Spleen (tissue), 11 donors: ENCODE results near the gene OR51M1. TPM values are rescaled to one million over a fixed set of nuclear protein-coding genes. Genes with fewer than 3 reads are reported as not detected.

Source experiments
- DNase-seq: peaks from one replicate; pipeline ENCODE4 v3.0.0-alpha.2; 2020
- H3K27ac ChIP-seq, 8 donors: fragments of 200-600 bp; sonication (generic) in 7 of 8; 1 replicate in 4 of 8; 2 replicates in 4 of 8; pipeline versions ENCODE4 v1.5.0 to v1.8.0; 2016 to 2021; ENCODE audit warnings: inconsistent platforms in 4 of 8, mild to moderate bottlenecking in 4 of 8, moderate library complexity in 1 of 8
- H3K27me3 ChIP-seq, 7 donors: fragments of 200-600 bp; sonication (generic) in 6 of 7; replicated peaks in 1 of 7; 1 replicate in 4 of 7; 2 replicates in 3 of 7; pipeline versions ENCODE4 v1.5.0 to v1.8.0; 2016 to 2021; ENCODE audit warnings: inconsistent platforms in 3 of 7, mild to moderate bottlenecking in 1 of 7
- H3K36me3 ChIP-seq, 6 donors: fragments of 200-600 bp; sonication (generic) in 5 of 6; 1 replicate in 4 of 6; 2 replicates in 2 of 6; pipeline versions ENCODE4 v1.5.0 to v1.8.0; 2016 to 2021; ENCODE audit warnings: inconsistent platforms in 2 of 6
- H3K4me1 ChIP-seq, 6 donors: fragments of 200-600 bp; sonication (generic) in 5 of 6; 1 replicate in 3 of 6; 2 replicates in 3 of 6; pipeline versions ENCODE4 v1.5.0 to v1.8.0; 2016 to 2021; ENCODE audit warnings: inconsistent platforms in 3 of 6
- H3K4me3 ChIP-seq, 8 donors: fragments of 200-600 bp; sonication (generic) in 7 of 8; 1 replicate in 4 of 8; 2 replicates in 4 of 8; pipeline versions ENCODE4 v1.5.0 to v1.8.0; 2016 to 2021; ENCODE audit warnings: inconsistent platforms in 4 of 8, mild to moderate bottlenecking in 4 of 8, moderate library complexity in 2 of 8
- H3K9me3 ChIP-seq, 8 donors: fragments of 200-600 bp; sonication (generic) in 7 of 8; 1 replicate in 4 of 8; 2 replicates in 4 of 8; pipeline versions ENCODE4 v1.5.0 to v1.8.0; 2016 to 2021; ENCODE audit warnings: inconsistent platforms in 4 of 8
- CTCF ChIP-seq, 11 experiments: fragments of 200-600 bp in 7 of 11; fragments of 450-650 bp in 4 of 11; sonication (generic) in 4 of 11; IDR thresholded peaks in 8 of 11; conservative IDR thresholded peaks in 3 of 11; 1 replicate in 7 of 11; 2 replicates in 4 of 11; pipeline versions ENCODE4 v1.4.0 to v1.8.0; 2016 to 2021; ENCODE audit warnings: antibody characterized with exemption in 11 of 11, inconsistent platforms in 4 of 11, mild to moderate bottlenecking in 1 of 11
- POLR2A ChIP-seq, 3 donors: fragments of 450-650 bp; IDR thresholded peaks; one replicate each; pipeline ENCODE4 v1.5.1; 2017; ENCODE audit warnings: antibody characterized with exemption in 3 of 3, mild to moderate bottlenecking in 1 of 3
- POLR2AphosphoS5 ChIP-seq, 3 donors: sonication (generic); formaldehyde crosslinking; IDR thresholded peaks; one replicate each; pipeline ENCODE4 v1.5.1; 2017; ENCODE audit warnings: antibody characterized with exemption in 3 of 3
- WGBS, 5 donors: extraction: QIAGEN DNeasy Blood & Tissue Kit in 3 of 5; methylation state at CpG; one replicate each; pipeline versions ENCODE4 v1.1.5 to v1.1.7; 2013 to 2018; 5-methylcytosine and 5-hydroxymethylcytosine counted together
- intact Hi-C: fragments of 100-400 bp; cut with DNase I; formaldehyde crosslinking; loops from one replicate; pipeline ENCODE4 v1.15.0; 2023; ENCODE audit warnings: low total_unique reads
- polyA plus RNA-seq, 3 donors: library from polyadenylated mRNA; stranded (reverse); fragments of 200-250 nt; gene quantifications; one replicate each; pipeline ENCODE4 v1.2.1, GENCODE V29; 2013
- total RNA-seq, 7 donors: library from RNA; depleted of rRNA in 3 of 7; stranded (reverse); fragments of >200 nt in 3 of 7; fragmentation: NEBNext Ultra II Directional in 4 of 7; extraction: Animal tissue kit (Norgen Biotek cat#: 25700) in 4 of 7; gene quantifications; one replicate each; pipeline versions ENCODE4 v1.1.0 to v1.2.1, GENCODE V29; 2016 to 2021
- donor health status: healthy with polysubstance abuse.
- donor health status: DM: no; HTN: no; CAD: no; lungs with moderate emphysema.
- donor health status: DM: no; HTN: no; CAD: no.
- donor health status: Bipolar disorder and iron deficiency.
- donor health status: healthy.
- donor health status: DM: no; HTN: no; CAD: no.
- donor health status: DM: yes; HTN: yes; CAD: no.

Gene OR51M1
- total and polyA plus RNA-seq, 10 donors: not detected

GRCh38 chr11:5339771-5340322 lies 43.8 kb upstream of the OR51M1 start:
- H3K27ac ChIP-seq: no peak overlapping the region
- intact Hi-C loops: no loop called here
- DNase-seq: no peak
- no peaks in the 10 kb centered on the region for H3K27me3 ChIP-seq
- H3K36me3 ChIP-seq: no peaks in the 10 kb centered on the region
- H3K4me3 ChIP-seq: no peak overlapping the region
- no peaks in the 10 kb centered on the region for H3K4me1 ChIP-seq
- no peaks in the 10 kb centered on the region for H3K9me3 ChIP-seq
- TF ChIP-seq CTCF (IDR thresholded peaks at IDR 0.05 in 8 of 11, conservative IDR thresholded peaks at IDR 0.05 in 3 of 11) (no peak), POLR2AphosphoS5 (IDR thresholded peaks at IDR 0.05) (no peak), POLR2A (IDR thresholded peaks at IDR 0.05) (no peak)
- WGBS, 5 donors: 64 to 93% (median 79%) methylated on average over 1 of the region's 1 CpG

- no peaks in the 10 kb centered on the region for H3K27me3 ChIP-seq
- intact Hi-C loops: no loop called here
- H3K4me1 ChIP-seq: no peaks in the 10 kb centered on the region
- no peak for TF ChIP-seq POLR2AphosphoS5 (IDR thresholded peaks at IDR 0.05)
- no peak for TF ChIP-seq POLR2A (IDR thresholded peaks at IDR 0.05)
- no peak for TF ChIP-seq CTCF (IDR thresholded peaks at IDR 0.05 in 8 of 11, conservative IDR thresholded peaks at IDR 0.05 in 3 of 11)
- 65 to 83% (median 70%) methylated on average over 6 of the region's 6 CpGs for WGBS, 5 donors
- no peaks in the 10 kb centered on the region for H3K9me3 ChIP-seq
- no peak within 1 kb of the TSS for H3K4me3 ChIP-seq
- DNase-seq: no peak
- H3K27ac ChIP-seq: no peak within 1 kb of the TSS
- no peaks in the 10 kb centered on the region for H3K36me3 ChIP-seq
These were observed 39.9 kb upstream of the OR51M1 start, which contains the start of gene OR51B5 for GRCh38 chr11:5343474-5344335. Gene OR51B5 (minus strand): TSS chr11:5343524. CDS start chr11:5343524, 0 bp downstream.

GRCh38 chr11:5345831-5346230 lies 37.8 kb upstream of the OR51M1 start:
- intact Hi-C loops: no loop called here
- H3K4me1 ChIP-seq: no peaks in the 10 kb centered on the region
- no peaks in the 10 kb centered on the region for H3K36me3 ChIP-seq
- no peak for DNase-seq
- TF ChIP-seq POLR2A (IDR thresholded peaks at IDR 0.05) (no peak), CTCF (IDR thresholded peaks at IDR 0.05 in 8 of 11, conservative IDR thresholded peaks at IDR 0.05 in 3 of 11) (no peak), POLR2AphosphoS5 (IDR thresholded peaks at IDR 0.05) (no peak)
- no peak overlapping the region for H3K4me3 ChIP-seq
- no peaks in the 10 kb centered on the region for H3K27me3 ChIP-seq
- H3K27ac ChIP-seq: no peak overlapping the region
- 74 to 80% (median 75%) methylated on average over 3 of the region's 3 CpGs for WGBS, 5 donors
- H3K9me3 ChIP-seq: no peaks in the 10 kb centered on the region

- Histone ChIP-seq H3K4me1 (no peaks in the 10 kb centered on the region), H3K36me3 (no peaks in the 10 kb centered on the region), H3K9me3 (no peaks in the 10 kb centered on the region), H3K4me3 (no peak overlapping the region), H3K27ac (no peak overlapping the region), H3K27me3 (no peaks in the 10 kb centered on the region)
- WGBS, 5 donors: 51 to 67% (median 56%) methylated on average over 3 of the region's 3 CpGs
- no peak for DNase-seq
- intact Hi-C loops: no loop called here
- no peak for TF ChIP-seq POLR2AphosphoS5 (IDR thresholded peaks at IDR 0.05)
- no peak for TF ChIP-seq CTCF (IDR thresholded peaks at IDR 0.05 in 8 of 11, conservative IDR thresholded peaks at IDR 0.05 in 3 of 11)
- no peak for TF ChIP-seq POLR2A (IDR thresholded peaks at IDR 0.05)
These were observed 34.9 kb upstream of the OR51M1 start for GRCh38 chr11:5348551-5349194.
